HG02885 (cell line): ENCODE results near the gene IL4.
"Not testable (repeated sequence)": the region's sequence is repeated elsewhere in the genome, so short reads cannot be mapped to it uniquely, and the experiment has no call there.

ENCODE experiments used
- ATAC-seq: cut with Tn5 transposase; IDR thresholded peaks from one replicate; pipeline ENCODE4 v1.9.1; 2021; ENCODE audit warnings: mild to moderate bottlenecking; ENCODE audit not compliant: unreplicated experiment, poor library complexity

IL4 gene

GRCh38 chr5:132689513-132689912 is 15.7 kb downstream of the IL4 start:
- no peak for ATAC-seq

DNA sequence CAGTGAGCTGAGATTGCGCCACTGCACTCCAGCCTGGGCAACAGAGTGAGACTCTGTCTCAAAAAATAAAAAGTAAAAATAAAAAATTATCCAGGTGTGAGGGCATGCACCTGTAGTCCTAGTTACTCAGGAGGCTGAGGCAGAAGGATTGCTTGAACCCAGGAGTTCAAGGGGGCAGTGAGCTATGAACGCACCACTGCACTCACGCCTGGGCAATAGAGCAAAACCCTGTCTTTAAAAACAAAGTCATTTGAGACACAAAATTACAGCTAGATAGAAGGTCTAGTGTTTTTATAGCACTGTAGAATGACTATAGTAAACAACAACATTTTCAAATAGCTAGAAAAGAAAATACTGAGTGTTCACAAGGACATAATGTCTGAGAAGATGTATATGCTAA is 16.4 kb downstream of the IL4 start:
- no peak for ATAC-seq

- not testable (repeated sequence) for ATAC-seq
Measured at GRCh38 chr5:132691755-132692631, 18.2 kb downstream of the IL4 start.

- no peak for ATAC-seq
Measured at GRCh38 chr5:132692632-132692967, 18.8 kb downstream of the IL4 start.

DNA sequence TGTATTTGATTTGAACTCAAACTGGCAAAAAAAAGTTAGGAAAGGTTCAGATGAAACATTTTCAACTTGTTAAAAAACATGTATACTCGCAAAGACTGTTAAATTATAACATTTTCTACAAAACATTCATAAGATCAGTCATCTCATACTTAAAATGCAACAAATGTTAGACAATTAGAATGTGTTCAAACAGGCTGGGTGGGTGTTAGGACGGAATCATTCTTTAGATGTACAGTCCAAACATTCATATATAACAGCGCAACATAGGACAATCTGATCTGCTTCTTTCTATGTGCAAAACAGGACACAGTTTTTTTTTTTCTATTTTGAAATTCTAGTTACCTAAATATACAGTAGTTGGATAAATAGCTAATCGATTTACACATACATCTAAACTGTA is 22.2 kb downstream of the IL4 start:
- ATAC-seq: no peak

DNA sequence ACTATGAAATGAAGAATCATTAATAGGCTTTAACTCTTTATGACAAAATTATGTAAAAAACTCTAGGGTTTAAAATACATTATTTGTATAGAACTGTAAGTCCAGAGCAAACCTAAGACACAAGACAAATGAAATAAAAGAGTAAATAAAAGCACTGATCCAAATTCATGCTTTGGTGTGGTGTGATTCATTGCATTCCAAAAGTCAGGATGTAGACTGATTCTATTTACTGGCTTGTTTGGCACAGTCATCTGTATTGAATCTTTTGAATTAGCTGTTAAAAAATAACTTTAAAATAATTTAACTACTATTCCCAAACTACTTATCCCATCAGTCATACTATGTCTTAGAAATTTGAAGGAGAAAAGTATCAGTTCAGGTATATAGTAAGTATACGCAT is 31.1 kb downstream of the IL4 start:
- ATAC-seq: no peak

- ATAC-seq: no peak
Measured at GRCh38 chr5:132708645-132709044, 34.9 kb downstream of the IL4 start.

DNA sequence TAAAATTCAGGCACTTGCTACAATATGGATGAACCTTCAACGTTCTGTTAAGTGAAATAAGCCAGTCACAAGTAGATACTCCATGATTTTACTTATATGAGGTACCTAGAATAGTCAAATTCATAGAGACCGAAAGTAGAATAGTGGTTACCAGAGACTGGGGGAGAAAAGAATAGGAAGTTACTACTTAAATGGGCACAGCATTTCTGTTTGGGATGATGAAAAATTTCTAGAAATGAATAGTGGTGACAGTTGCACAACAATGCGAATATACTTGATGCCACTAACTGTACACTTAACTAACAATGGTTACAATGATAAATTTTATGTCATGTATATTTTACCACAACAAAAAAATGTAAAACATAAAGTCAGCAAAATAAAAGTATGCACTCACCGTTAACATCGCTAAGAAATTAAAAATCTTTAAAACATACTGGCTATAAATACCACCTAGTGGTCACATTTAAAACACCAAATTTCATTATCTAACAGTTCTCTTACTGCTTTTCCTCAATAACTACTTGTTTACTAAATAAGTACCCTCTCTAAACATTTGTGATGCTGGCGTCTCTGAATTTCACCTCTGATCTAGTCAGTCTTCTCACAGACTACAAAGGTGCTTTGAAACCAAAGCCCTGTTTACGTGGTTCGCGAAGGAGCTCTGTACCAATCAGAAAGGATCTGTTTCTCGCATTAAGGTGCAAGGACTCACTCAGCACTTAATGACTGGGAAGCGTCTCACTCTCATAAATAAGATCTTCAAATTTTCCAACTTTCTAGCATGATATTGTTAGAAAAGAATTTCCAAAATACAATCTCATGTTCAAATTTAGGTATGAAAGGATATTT is 40.9 kb downstream of the IL4 start:
- ATAC-seq: no peak

GRCh38 chr5:132718544-132719312 is 44.9 kb downstream of the IL4 start:
- ATAC-seq: no peak

- ATAC-seq: no peak
Measured at GRCh38 chr5:132725745-132726144, 52.0 kb downstream of the IL4 start.

GRCh38 chr5:132729896-132730295 is 56.1 kb downstream of the IL4 start:
- ATAC-seq: no peak
